GM19455 (cell line): ENCODE measurements around the gene KANK4.
"Not testable (repeated sequence)": the region's sequence is repeated elsewhere in the genome, so short reads cannot be mapped to it uniquely, and the experiment has no call there.

Experiments
- ATAC-seq: cut with Tn5 transposase; IDR thresholded peaks from one replicate; pipeline ENCODE4 v1.9.1; 2021; ENCODE audit not compliant: unreplicated experiment

KANK4 gene

DNA sequence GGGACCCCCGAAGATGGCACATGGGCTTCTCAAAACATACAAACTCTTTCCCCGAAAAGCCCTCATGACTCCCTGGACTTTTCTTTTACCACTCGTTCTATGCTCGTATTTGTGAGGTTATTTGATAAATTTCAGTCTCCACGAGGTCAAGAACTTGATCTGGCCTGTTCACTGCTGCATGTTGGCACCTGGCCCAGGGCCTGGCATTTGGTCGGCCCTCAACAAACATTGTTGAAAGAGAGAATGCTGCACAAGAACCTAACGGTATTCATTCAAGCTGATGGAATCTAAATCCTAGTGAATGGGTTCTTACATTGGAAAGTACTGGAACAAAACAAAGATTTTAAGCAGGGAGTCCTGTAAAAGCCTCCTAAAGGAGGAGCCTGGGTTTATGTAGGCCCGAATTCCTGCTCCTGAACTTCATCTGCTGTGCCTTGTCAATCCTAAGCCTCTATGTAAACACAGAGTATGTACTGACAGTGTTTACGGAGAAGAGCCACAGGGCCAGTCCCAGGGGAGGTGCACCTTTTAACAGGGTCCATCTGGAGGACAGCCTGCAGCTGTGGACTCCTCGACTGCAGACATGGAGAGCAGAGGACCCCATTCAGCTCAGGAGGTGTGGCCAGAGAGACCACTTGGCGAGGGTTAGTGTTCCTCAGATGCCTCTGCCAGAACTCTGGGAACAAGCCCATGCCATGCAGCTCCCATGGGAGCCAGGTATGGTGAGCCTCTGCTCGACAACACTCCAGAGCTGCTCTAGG, 77.7 kb downstream of the KANK4 start:
- no peak for ATAC-seq

DNA sequence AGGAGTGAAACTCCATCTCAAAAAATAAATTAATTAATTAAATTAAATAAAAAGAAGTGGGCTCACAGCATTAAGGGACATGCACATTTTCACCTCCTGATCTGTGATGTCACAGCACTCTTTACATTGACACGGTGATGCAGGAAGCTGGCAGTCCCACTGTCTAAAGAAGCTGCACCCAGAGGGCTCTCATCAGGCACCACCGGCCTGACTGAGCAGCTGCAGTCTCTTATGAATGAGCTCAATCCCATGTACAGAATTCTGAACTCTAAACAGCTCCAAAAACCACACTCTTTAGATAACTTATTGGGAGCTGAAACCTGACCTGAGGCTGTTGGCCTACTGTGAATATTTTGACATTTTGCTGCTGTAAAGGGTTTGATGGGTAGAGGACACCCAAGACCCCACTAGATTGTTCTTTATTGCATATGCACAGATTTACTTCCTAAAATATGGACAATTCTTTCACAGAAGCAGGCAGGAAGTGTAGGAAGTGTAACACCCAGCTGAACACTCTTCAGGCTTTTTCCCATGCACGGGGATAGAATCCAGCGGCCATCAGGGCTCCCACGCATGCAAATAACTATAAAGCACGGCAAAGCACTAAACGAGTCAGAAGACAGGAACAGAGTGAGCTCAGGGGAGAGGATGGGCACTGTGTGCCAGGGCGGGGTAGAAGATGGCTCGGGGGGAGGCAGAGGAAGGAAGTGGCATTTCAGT, 78.4 kb downstream of the KANK4 start:
- no peak for ATAC-seq

DNA sequence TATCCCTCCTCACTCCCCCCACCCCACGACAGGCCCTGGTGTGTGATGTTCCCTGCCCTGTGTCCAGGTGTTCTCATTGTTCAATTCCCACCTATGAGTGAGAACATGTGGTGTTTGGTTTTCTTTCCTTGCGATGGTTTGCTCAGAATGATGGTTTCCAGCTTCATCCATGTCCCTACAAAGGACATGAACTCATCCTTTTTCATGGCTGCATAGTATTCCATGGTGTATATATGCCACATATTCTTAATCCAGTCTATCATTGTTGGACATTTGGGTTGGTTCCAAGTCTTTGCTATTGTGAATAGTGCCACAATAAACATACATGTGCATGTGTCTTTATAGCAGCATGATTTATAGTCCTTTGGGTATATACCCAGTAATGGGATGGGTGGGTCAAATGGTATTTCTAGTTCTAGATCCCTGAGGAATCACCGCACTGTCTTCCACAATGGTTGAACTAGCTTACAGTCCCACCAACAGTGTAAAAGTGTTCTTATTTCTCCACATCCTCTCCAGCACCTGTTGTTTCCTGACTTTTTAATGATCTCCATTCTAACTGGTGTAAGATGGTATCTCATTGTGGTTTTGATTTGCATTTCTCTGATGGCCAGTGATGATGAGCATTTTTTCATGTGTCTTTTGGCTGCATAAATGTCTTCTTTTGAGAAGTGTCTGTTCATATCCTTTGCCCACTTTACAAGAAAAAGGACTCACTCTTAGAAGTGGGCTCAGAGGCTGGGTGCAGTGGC, 79.4 kb downstream of the KANK4 start:
- not testable (repeated sequence) for ATAC-seq

DNA sequence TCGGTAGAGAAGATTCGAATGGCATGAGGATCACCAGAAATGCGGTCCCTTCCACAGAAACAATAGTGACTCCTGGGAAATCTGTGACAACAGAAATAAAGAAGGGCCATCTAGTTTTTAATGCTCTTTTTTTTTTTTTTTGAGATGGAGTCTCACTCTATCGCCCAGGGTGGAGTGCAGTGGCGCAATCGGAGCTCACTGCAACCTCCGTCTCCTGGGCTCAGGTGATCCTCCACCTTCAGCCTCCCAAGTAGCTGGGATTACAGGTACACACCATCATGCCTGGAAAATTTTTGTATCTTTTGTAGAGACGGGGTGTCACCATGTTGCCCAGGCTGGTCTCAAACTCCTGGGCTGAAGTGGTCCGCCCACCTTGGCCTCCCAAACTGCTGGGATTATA, 80.7 kb downstream of the KANK4 start:
- no peak for ATAC-seq

DNA sequence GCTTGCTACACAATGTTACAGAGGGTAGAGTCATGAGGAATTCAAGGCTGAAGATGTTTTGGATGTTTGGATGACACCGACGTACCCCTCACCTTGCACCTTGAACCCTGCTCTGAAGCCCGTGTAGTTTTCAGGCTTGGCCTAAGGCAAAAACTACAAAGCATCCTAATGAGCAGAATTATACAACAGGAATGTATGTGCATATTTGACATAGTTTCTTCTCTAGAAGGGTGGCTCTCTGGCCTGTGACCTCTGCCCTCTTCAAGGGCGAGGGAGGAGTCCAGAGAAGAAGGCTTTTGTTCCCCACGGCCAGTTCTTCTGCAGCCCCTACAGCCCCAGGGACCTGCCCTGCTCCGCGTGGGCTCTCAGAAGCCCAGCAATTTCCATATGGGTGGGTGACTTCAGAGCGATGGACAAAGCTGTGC, 81.3 kb downstream of the KANK4 start:
- no peak for ATAC-seq

DNA sequence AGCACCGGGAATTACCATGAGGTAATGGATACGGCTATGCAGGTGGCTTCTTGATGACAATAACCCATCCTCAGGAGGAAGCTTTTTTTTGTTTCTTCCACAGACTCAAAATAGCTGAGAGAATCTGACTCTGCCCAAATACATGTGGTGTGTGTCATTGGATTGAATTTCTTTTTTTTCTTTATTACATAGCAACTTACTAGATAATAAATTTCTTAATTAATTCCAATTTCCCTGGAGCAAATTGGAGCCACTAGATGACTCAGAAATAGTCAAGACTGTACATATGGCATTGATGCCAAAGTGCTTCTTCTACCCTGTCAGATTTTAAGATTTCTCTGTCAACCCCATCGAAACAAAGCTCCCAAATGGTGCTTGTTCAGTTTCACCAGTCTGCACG, 81.9 kb downstream of the KANK4 start:
- ATAC-seq: no peak

DNA sequence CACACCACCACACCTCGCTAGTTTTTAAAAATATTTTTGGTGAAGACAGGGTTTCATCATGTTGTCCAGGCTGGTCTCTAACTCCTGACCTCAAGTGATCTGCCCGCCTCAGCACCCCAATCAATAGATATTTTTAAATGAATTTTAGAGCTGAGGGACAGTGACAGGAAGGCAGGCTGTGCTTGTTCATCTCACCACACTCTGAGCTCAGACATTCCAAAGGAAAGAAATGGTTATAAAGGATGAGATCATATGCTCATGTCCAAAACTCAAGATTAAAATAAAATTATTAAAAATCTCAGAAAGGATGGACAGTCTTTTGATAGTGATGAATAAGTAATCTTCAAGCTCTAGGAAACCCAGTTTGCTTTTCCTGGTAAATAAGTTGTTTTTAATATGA, 83.7 kb downstream of the KANK4 start:
- no peak for ATAC-seq

DNA sequence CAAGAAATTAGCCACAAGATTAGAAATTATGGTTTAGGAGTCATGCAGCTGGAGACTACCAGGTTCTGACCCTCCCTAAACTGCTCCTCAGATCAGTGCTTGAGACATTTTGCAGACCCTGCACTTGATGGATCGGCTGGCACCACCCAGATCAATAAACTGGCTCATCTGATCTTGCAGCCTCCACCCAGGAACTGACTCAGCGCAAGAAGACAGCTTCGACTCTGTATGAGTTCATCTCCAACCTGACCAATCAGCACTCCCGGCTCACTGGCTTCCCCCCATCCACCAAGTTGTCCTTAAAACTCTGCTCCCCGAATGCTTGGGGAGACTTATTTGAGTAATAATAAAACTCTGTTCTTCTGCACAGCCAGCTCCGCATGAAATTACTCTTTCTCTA, 84.5 kb downstream of the KANK4 start:
- no peak for ATAC-seq

DNA sequence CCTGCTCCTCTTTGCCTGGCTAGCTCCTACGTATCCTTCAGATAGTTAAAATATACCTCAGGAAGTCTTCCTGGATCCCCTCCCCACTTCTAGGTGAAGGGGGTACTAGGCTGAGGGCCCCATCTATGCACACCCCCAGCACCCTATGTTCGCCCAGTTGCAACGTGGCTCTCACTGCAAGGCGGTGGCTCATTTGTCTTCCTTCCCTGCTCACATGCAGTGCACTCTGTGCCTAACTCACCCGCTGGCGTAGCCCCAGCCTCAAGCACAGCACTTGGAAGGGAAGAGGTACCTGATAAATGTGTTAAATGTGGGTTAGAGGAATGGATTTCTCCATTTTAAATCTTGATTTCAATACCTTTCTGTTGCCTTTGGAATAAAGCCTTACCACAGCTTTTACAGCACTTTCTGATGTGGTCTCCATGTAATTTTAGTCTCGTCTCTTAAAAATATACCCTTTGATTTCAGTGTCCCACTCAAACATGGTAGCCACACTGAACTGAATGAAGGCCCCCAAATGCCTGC, 85.2 kb downstream of the KANK4 start:
- no peak for ATAC-seq

DNA sequence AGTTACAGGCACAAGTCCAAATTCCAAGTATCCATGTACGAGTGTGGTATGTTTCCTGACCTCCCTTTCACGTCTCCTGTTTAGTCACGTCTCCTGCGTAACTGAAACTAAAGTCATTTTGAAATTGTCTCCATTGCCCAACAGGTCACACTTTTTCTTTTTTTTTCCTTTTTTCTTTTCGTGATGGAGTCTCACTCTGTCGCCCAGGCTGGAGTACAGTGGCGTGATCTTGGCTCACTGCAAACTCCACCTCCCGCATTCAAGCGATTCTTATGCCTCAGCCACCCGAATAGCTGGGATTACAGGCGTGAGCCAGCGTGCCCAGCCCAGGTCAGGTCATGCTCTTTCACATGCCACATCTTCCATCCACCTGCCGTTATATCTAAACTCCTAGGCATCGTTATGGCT, 86.4 kb downstream of the KANK4 start:
- ATAC-seq: no peak

DNA sequence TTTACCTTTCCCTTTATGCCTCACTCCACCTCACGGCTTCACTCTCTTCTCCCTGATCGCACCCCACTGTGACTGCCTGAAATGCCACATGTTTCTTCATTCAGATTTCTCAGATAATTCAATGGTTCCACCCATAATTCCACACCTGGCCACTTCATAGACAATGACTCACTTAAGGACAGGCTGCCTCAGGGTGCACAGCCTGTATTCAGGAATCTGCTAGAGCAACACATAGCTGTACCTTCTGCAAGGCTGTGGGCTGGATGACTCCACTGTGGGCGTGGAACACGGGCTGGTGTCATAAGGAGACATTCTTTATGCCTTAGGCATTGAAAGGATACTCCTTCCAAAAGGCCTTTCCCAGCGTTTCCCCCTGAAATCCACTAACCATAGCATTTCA, 88.5 kb downstream of the KANK4 start:
- no peak for ATAC-seq

DNA sequence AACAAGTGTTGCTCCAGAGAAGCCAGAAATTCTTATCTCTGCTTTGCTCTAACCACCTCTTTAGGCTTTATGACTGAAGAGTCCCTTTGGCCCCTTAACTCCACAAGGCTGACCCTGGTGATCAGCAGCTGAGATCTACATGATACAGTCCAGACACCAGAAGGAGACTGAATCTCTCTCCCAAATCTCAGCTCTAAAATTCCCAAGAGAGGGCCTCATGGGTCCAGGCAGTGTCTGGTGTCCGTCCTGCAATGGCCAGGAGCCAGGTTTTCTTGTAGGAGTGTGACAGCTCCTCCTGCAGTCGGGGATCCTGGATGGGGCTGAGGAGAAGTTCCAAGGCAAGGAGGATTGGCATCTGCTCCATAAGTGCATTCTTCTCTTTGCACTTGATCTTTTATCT, 89.3 kb downstream of the KANK4 start:
- no peak for ATAC-seq

DNA sequence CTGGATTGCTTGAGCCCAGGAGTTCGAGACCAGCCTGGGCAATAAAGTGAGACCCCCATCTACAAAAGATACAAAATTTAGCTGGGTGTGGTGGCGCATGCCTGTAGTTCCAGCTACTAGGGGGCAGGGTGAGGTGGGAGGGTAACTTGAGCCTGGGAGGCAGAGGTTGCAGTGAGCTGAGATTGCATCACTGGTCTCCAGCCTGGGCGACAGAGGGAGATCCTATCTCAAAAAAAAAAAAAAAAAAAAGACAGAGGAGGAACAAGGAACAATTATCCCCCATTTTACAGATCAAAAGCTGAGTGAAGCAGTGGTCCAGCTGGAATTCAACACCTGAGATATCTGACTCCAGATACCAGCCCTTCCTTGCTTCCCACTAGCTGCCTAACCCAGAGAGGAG, 89.8 kb downstream of the KANK4 start:
- no peak for ATAC-seq

DNA sequence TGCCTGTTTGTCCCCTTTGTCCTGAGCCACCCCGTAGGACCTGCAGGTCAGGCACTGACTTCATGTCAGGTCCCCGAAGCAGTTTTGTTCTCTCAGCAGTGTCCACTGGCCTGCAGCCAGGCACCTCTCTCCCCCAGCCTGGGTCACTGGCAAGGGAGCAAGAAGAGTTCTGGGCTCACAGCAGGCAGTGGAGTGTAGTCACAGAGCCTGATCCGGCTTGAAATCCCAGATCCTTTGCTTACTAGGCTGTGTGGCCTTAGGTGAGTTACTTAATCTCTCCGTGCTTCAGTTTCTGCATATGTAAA, 90.4 kb downstream of the KANK4 start:
- no peak for ATAC-seq

DNA sequence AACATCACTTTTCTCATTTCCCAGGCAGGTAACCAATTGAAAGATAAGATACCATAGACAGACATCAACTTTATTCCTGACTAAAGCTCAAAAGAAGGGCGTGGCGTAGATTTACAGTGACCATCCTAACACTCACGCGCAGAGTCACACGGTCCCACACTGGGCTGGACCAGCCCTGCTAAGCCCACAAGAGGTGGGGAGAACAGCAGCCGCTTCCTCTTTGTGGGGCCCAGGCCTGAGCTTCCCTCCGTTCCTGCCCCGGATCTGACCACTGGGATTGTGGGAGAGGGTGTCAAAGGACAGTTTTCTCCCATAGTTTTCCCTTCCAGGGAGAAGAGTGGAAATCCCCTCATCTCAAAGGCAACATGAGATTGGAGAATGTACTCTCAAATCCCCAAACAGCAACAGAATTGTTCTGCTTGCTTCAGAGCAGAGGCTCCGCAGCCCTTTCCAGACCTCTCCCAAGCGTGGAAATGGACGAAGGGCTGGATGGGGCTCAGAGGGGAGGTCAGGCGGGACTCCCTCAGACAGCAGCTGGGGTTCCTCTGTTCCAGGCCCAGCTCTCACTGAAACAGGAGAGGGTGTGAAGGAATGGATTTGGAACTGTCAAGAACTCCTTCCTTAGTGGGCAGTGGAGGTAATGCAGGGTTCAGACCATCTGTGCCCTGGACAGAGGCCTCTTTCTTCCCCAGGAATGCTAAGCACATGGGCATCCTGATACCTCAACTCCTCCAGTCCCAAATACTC, 90.9 kb downstream of the KANK4 start:
- ATAC-seq: no peak

DNA sequence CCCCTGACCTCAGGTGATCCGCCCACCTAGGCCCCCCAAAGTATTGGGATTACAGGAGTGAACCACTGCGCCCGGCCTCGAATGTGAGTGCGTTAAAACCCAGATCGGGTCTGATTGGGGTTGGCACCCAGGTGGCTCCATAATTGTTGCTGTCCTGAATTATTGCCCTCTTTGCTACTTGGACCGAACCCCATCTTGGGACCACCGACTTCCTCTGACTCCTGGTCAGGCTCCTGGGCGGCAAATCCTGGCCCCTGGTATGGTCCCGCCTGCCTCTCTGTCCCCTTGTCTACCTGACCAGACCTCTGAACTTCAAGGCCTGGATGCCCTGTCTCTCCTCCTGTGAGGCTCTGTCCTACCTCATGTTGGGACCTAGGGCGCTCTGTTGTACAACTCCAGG, 91.7 kb downstream of the KANK4 start:
- ATAC-seq: no peak

DNA sequence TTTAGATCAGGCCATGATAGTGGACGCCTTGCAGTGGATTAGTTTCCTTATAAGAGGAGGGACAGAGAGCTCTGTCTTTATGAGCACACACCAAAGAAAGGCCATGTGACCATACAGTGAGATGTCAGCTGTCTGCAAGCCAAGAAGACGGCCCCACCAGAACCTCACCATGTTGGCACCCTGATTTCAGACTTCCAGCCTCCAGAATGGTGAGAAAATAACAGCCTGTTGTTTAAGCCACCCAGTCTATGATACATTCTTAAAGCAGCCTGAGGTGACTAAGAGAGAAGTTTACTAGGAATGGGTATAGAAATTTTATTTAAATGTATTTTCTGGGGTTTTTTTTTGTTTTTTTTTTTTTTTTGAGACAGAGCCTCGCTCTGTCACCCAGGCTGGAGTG, 95.1 kb downstream of the KANK4 start:
- no peak for ATAC-seq

DNA sequence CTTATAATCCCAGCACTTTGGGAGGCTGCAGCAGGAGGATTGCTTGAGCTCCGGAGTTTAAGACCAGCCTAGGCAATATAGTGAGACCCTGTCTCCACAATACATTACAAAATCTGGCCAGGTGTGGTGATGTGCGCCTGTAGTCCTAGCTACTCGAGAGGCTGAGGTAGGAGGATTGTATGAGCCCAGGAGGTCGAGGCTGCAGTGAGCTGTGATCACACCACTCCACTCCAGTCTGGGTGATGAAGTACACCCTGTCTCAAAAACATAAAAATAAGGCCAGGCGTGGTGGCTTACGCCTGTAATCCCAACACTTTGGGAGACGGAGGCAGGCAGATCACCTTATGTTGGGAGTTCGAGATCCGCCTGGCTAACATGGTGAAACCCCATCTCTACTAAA, 96.9 kb downstream of the KANK4 start:
- ATAC-seq: no peak

DNA sequence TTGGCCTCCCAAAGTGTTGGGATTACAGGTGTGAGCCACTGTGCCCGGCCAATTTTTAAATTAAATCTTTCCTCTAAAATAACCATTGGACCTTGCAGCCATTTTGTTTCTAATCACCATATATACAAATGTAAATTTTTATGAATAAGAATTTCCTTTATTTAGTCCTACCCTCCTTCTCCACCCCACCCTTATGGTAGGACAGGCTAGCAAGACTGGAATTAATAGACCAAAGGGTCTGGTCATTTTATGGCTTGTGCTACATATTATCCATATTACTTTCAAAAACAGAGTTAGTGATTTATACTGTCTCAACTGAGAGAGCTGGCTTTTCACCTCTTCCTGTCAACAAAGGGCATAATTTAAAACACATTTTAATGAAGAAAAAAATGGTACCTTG, 98.1 kb downstream of the KANK4 start:
- ATAC-seq: no peak

DNA sequence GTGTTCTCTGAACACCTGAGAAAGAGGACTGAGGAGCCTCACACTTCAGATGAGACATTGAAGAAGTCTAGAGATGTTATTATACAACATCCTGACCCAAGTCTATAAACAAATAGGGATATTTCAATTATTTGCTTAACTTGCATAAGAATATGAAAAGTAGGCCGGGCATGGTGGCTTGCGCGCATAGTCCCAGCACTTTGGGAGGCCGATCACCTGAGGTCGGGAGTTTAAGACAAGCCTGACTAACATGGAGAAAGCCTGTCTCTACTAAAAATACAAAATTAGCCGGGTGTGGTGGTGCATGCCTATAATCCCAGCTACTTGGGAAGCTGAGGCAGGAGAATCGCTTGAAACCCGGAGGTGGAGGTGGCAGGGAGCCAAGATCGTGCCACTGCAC, 98.8 kb downstream of the KANK4 start:
- not testable (repeated sequence) for ATAC-seq

DNA sequence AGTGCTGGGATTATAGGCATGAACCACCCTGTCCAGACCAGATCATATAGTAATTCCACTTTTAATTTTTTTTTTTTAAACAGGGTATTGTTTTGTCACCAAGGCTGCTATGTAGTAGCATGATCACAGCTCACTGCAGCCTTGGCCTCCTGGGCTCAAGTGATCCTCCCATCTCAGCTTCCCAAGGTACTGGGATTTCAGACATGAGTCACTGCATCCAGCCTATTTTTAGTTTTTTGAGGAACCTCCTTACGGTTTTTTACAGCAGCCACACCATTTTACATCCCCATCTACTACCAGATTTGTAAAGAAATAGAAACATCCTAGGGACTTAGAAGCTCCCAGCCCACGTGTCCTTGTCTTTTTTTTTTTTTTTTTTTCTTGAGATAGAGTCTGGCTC, 100.6 kb downstream of the KANK4 start:
- ATAC-seq: no peak
